ENCODE data around the gene TECPR2.

GRCh38 chr14:102485693-102486512 is 123.2 kb downstream of the TECPR2 start:
- TF ChIP-seq CTCF (IDR thresholded peaks at IDR 0.05) = no peak
- TF ChIP-seq EZH2 (IDR thresholded peaks at IDR 0.05) = no peak

Measured in neural progenitor cell (in vitro differentiated cells).